Transverse colon (tissue), 4 donors: ENCODE data around the gene PLCL1. TPM values are rescaled to one million over a fixed set of nuclear protein-coding genes. Genes with fewer than 3 reads are reported as not detected.

Experiments
- DNase-seq: peaks from one replicate; pipeline ENCODE4 v3.0.0-alpha.2; 2019
- H3K27ac ChIP-seq, 4 donors: fragments of 200-600 bp; sonication (generic); 2 replicates each; pipeline ENCODE4 v1.5.1; 2016 to 2018; ENCODE audit warnings: inconsistent platforms in 4 of 4
- H3K27me3 ChIP-seq: fragments of 200-600 bp; sonication (generic); 2 replicates; pipeline ENCODE4 v1.5.1; 2017; ENCODE audit warnings: inconsistent platforms
- H3K36me3 ChIP-seq, 4 donors: fragments of 200-600 bp; sonication (generic); 2 replicates each; pipeline ENCODE4 v1.5.1; 2017 to 2019; ENCODE audit warnings: inconsistent platforms in 4 of 4
- H3K4me1 ChIP-seq, 4 donors: fragments of 200-600 bp; sonication (generic); 2 replicates each; pipeline ENCODE4 v1.5.1; 2017 to 2020; ENCODE audit warnings: inconsistent platforms in 4 of 4
- H3K4me3 ChIP-seq, 4 donors: fragments of 200-600 bp; sonication (generic); 1 replicate in 1 of 4; 2 replicates in 3 of 4; pipeline versions ENCODE4 v1.5.1 to v1.6.1; 2017 to 2019; ENCODE audit warnings: inconsistent platforms in 4 of 4
- H3K9me3 ChIP-seq, 2 donors: fragments of 200-600 bp; sonication (generic); 2 replicates each; pipeline ENCODE4 v1.5.1; 2017 to 2019; ENCODE audit warnings: inconsistent platforms in 2 of 2
- CTCF ChIP-seq, 5 experiments: fragments of 200-600 bp in 3 of 5; fragments of 450-650 bp in 2 of 5; sonication (generic) in 3 of 5; IDR thresholded peaks; 1 replicate in 2 of 5; 2 replicates in 3 of 5; pipeline ENCODE4 v1.5.1; 2016 to 2017; ENCODE audit warnings: antibody characterized with exemption in 5 of 5, inconsistent platforms in 3 of 5, mild to moderate bottlenecking in 2 of 5, moderate library complexity in 1 of 5
- EP300 ChIP-seq: sonication (generic); formaldehyde crosslinking; IDR thresholded peaks from one replicate; pipeline ENCODE4 v1.6.1; 2017; ENCODE audit warnings: antibody characterized with exemption, low read depth
- POLR2A ChIP-seq: fragments of 450-650 bp; IDR thresholded peaks from one replicate; pipeline ENCODE4 v1.6.1; 2016; ENCODE audit warnings: antibody characterized with exemption, mild to moderate bottlenecking, moderate library complexity
- POLR2AphosphoS5 ChIP-seq, 3 donors: sonication (generic); formaldehyde crosslinking; IDR thresholded peaks; one replicate each; pipeline ENCODE4 v1.6.1; 2016; ENCODE audit warnings: antibody characterized with exemption in 3 of 3
- WGBS, 2 donors: methylation state at CpG; one replicate each; pipeline ENCODE4 v1.1.5; 2018; ENCODE audit warnings: low coverage in 1 of 2; 5-methylcytosine and 5-hydroxymethylcytosine counted together
- in situ Hi-C, 4 donors: fragments of 200-750 bp; cut with MboI; loops; one replicate each; pipeline versions ENCODE4 v1.15.0 to v1.15.1; 2017; ENCODE audit warnings: low sequenced_read_pairs in 3 of 4, low pct_ligation_motif_present in 1 of 4, low pct_unique_long_range_greater_than_20kb in 1 of 4
- intact Hi-C: fragments of 100-400 bp; cut with DNase I; formaldehyde crosslinking; loops from one replicate; pipeline ENCODE4 v1.15.1; 2023; ENCODE audit warnings: low total_unique reads
- total RNA-seq, 4 donors: library from RNA; depleted of rRNA; stranded (reverse); fragments of >200 nt; gene quantifications; one replicate each; pipeline ENCODE4 v1.1.0, GENCODE V29; 2016

PLCL1 gene
- total RNA-seq, 4 donors from 2014 or later: 0.20 to 7.1 (median 5.3) TPM

GRCh38 chr2:197997083-197997541, 192.7 kb downstream of the PLCL1 start:
- WGBS, 2 donors: 87 to 89% methylated on average over 5 to 7 of the region's 7 CpGs
- in situ Hi-C loops (no loop called here), intact Hi-C loops (no loop called here)
- H3K4me3 ChIP-seq: no peak overlapping the region
- no peaks in the 10 kb centered on the region for H3K36me3 ChIP-seq
- no peak for TF ChIP-seq POLR2AphosphoS5 (IDR thresholded peaks at IDR 0.05)
- TF ChIP-seq CTCF (IDR thresholded peaks at IDR 0.05): no peak
- no peak for TF ChIP-seq POLR2A
- no peak for TF ChIP-seq EP300
- no peaks in the 10 kb centered on the region for H3K9me3 ChIP-seq
- H3K4me1 ChIP-seq: no peaks in the 10 kb centered on the region
- H3K27ac ChIP-seq: no peak overlapping the region
- DNase-seq: no peak
- H3K27me3 ChIP-seq: no peaks in the 10 kb centered on the region

- H3K4me3 ChIP-seq: no peak overlapping the region
- H3K27me3 ChIP-seq: no peaks in the 10 kb centered on the region
- no peak overlapping the region for H3K27ac ChIP-seq
- no peak for TF ChIP-seq POLR2AphosphoS5 (IDR thresholded peaks at IDR 0.05)
- TF ChIP-seq CTCF (IDR thresholded peaks at IDR 0.05): no peak
- no peak for TF ChIP-seq POLR2A
- TF ChIP-seq EP300: no peak
- no peaks in the 10 kb centered on the region for H3K9me3 ChIP-seq
- WGBS, 2 donors: 68 to 74% methylated on average over 3 of the region's 3 CpGs
- intact Hi-C loops (no loop called here), in situ Hi-C loops (no loop called here)
- no peaks in the 10 kb centered on the region for H3K4me1 ChIP-seq
- no peak for DNase-seq
- H3K36me3 ChIP-seq: no peaks in the 10 kb centered on the region
Measured at GRCh38 chr2:197998702-197999101, 194.3 kb downstream of the PLCL1 start.

- no peaks in the 10 kb centered on the region for H3K9me3 ChIP-seq
- no peaks in the 10 kb centered on the region for H3K36me3 ChIP-seq
- WGBS, 2 donors: 60 to 65% methylated on average over 1 of the region's 1 CpG
- intact Hi-C loops (no loop called here), in situ Hi-C loops (no loop called here)
- no peak overlapping the region for H3K27ac ChIP-seq
- no peak for DNase-seq
- H3K4me1 ChIP-seq: peaks cover 0 to 7% (median 0%) of the 10 kb centered on the region in 4 donors
- no peaks in the 10 kb centered on the region for H3K27me3 ChIP-seq
- H3K4me3 ChIP-seq: no peak overlapping the region
- TF ChIP-seq POLR2AphosphoS5 (IDR thresholded peaks at IDR 0.05): no peak
- TF ChIP-seq EP300: no peak
- TF ChIP-seq POLR2A: no peak
- TF ChIP-seq CTCF (IDR thresholded peaks at IDR 0.05): no peak
Measured at GRCh38 chr2:198000417-198000816, 196.0 kb downstream of the PLCL1 start.

GRCh38 chr2:198004173-198004572, 199.8 kb downstream of the PLCL1 start:
- DNase-seq: no peak
- in situ Hi-C loops: no loop called here
- H3K36me3 ChIP-seq: no peaks in the 10 kb centered on the region
- no peaks in the 10 kb centered on the region for H3K27me3 ChIP-seq
- no peak overlapping the region for H3K4me3 ChIP-seq
- intact Hi-C loops: no loop called here
- WGBS, 2 donors: 55 to 69% methylated on average over 1 of the region's 1 CpG
- no peak for TF ChIP-seq POLR2AphosphoS5 (IDR thresholded peaks at IDR 0.05)
- TF ChIP-seq CTCF (IDR thresholded peaks at IDR 0.05): no peak
- TF ChIP-seq POLR2A: no peak
- TF ChIP-seq EP300: no peak
- peaks cover 0 to 9% (median 0%) of the 10 kb centered on the region in 4 donors for H3K4me1 ChIP-seq
- no peak overlapping the region for H3K27ac ChIP-seq
- peaks cover 0 to 4% of the 10 kb centered on the region in 2 donors for H3K9me3 ChIP-seq
